HG03280 (cell line): Measurements from ENCODE around the gene TCERG1L.

Source experiments
- ATAC-seq: cut with Tn5 transposase; IDR thresholded peaks from one replicate; pipeline ENCODE4 v1.9.1; 2021; ENCODE audit warnings: mild to moderate bottlenecking, moderate library complexity; ENCODE audit not compliant: unreplicated experiment

Gene TCERG1L

DNA sequence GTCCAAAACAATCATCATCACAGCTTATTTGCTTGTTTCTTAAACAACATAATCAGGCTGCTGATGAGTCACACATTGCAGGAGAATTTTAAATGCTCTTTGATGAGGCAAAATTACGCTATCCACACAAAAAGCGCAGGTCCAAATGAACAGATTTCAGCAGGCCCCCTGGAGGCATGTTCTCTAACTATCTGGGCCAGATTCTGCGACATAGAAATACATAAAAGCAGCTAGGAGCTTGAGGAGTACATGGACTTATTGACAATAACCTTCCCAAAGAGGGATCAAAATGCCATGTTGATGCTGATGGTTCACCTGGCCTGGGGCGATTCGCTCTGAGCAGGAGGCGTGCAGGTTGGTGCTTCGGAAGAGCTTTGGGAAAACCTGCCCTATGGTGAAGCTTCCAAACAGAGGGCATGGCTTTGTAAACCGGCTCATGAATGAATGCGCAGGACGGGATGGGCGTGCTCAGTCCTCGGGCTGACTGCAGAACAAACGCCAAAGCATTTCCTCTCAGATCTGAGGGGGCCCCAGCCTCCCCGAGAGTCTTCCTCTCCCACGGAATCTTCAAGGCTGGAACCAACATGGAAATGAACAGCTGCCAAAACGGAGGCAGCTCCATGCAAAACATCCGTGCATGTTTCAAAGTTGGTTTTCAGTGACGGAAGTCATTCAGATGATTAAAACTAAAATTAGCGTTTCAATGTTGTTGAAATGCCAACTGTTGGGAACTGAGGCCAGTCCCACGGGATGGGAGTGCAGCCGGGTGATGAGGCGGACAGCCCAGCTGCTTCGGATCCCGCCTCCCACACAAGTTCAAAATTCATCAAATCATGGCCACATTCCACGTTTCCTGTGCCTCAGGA is 179.6 kb downstream of the TCERG1L start:
- no peak for ATAC-seq

DNA sequence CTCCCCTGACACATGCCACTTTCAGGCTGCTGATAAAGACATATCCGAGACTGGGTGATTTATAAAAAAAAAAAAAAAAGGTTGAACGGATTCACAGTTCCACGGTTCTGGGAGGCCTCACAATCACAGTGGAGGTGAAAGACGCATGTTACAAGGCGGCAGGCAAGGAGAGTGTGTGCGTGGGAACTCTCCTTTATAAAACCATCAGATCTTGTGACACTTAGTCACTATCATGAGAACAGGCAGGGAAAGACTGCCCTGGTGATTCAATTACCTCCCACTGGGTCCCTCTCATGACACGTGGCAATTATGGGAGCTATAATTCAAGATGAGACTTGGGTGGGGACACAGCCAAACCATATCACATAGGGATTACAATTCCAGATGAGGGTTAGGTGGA is 181.5 kb downstream of the TCERG1L start:
- no peak for ATAC-seq

DNA sequence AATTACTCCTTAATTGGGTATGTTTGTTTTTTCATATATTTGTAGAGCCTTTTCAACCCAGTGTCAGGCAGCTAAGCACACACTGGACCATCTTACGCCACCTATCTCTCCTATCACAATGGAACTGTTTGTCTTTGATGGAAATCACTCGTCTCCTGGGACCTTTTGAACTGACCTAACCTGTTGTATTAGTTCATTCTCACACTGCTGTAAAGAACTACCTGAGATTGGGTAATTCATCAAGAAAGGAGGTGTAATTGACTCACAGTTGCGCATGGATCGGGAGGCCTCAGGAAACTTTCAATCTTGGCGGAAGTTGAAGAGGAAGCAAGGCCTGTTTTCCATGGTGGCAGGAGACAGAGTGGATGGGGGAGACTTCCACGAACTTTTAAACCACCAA is 182.0 kb downstream of the TCERG1L start:
- ATAC-seq: no peak

GRCh38 chr10:131128731-131129130 is 182.8 kb downstream of the TCERG1L start:
- no peak for ATAC-seq

GRCh38 chr10:131127610-131128009 is 183.9 kb downstream of the TCERG1L start:
- ATAC-seq: no peak

- no peak for ATAC-seq
These were observed 184.4 kb downstream of the TCERG1L start for GRCh38 chr10:131127138-131127589.

- no peak for ATAC-seq
These were observed 185.0 kb downstream of the TCERG1L start for GRCh38 chr10:131126321-131127137.

- no peak for ATAC-seq
These were observed 185.9 kb downstream of the TCERG1L start for GRCh38 chr10:131125511-131126225.

GRCh38 chr10:131124945-131125344 is 186.6 kb downstream of the TCERG1L start:
- no peak for ATAC-seq

DNA sequence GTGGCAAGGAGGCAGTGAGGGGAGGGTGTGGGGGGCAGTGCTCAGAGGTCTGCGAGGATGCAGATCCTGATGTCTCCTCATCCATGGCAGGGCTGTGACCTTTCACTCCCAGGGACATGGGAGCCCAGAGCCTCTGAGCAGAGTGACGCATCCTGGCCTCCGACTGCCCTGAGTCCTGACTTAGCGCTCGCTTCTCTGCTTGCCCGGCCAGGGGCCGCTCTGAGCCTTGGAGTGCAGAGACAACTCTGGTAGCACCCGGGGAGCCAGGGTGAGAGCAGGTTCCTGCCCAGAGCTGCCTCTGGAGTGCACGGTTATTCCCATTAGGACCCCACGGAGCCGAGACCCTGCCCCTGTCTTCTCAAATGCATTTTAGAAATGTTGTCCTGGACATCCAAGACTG is 188.0 kb downstream of the TCERG1L start:
- ATAC-seq: no peak

- no peak for ATAC-seq
These were observed 189.9 kb downstream of the TCERG1L start for GRCh38 chr10:131121511-131122035.

- no peak for ATAC-seq
These were observed 191.7 kb downstream of the TCERG1L start for GRCh38 chr10:131119626-131120355.

- ATAC-seq: no peak
These were observed 193.9 kb downstream of the TCERG1L start for GRCh38 chr10:131117416-131118212.

DNA sequence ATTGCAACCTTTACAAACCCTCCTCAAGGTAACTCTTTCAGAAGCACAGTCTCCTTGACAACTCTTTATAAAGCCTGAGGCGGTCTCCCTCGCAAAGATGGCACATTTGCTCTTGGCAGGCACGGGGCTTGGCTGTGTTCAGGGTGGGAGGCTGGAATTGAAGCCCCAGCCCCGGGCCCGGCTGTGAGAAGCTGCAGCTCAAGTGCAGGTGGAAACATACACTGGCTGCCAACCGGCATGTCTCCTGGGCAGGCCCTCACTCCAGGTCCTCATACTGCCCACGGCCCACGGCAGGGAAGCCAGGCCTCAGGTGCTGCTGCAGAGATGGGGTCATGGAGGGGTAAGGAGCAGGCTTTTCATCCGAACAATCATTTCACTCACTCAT is 194.5 kb downstream of the TCERG1L start:
- ATAC-seq: no peak

- no peak for ATAC-seq
These were observed 195.1 kb downstream of the TCERG1L start for GRCh38 chr10:131116216-131116990.

DNA sequence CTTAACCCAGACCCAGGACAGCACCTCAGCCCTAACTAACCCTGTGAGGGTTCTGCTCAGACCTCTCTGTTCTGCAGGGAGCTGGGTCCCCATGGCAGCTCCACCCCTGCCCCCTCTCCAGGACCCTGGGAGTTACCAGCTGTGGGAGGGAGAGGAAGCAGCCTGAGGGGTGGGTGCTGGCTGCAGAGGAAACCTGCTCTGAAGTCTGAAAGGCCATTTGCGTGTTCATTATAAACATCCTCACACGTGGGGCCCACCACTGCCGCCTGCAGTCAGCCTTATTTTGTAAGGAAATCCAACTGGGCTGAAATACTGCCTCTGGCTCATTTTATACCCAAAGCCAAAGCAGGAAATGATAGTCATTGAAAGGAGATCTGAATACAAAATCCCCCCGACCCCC is 195.7 kb downstream of the TCERG1L start:
- no peak for ATAC-seq

GRCh38 chr10:131115321-131115720 is 196.2 kb downstream of the TCERG1L start:
- no peak for ATAC-seq

DNA sequence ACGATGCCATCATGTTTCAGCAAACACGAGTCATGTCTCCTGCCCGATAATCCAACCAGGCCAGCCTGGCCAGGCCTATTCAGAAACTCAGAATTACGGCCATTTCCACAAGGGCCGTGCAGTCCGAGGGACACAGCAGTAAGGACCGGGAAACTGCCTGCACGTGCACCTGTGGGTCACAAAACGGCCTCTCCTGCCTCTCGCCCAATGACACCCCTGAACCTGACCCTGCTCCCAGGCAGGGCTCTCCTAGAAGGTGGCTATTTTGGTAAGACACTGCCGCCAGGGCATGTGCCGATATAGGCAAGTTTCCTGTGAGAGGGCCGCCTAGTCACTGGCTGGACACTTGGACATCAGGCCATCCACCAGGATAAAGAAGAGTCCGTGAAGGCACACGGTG is 196.7 kb downstream of the TCERG1L start:
- ATAC-seq: no peak
